Transverse colon (tissue), 4 donors: ENCODE results near the gene PLA2G12B. TPM values are rescaled to one million over a fixed set of nuclear protein-coding genes. Genes with fewer than 3 reads are reported as not detected.

ENCODE experiments used
- DNase-seq: peaks from one replicate; pipeline ENCODE4 v3.0.0-alpha.2; 2019
- H3K27ac ChIP-seq, 4 donors: fragments of 200-600 bp; sonication (generic); 2 replicates each; pipeline ENCODE4 v1.5.1; 2016 to 2018; ENCODE audit warnings: inconsistent platforms in 4 of 4
- H3K27me3 ChIP-seq: fragments of 200-600 bp; sonication (generic); 2 replicates; pipeline ENCODE4 v1.5.1; 2017; ENCODE audit warnings: inconsistent platforms
- H3K36me3 ChIP-seq, 4 donors: fragments of 200-600 bp; sonication (generic); 2 replicates each; pipeline ENCODE4 v1.5.1; 2017 to 2019; ENCODE audit warnings: inconsistent platforms in 4 of 4
- H3K4me1 ChIP-seq, 4 donors: fragments of 200-600 bp; sonication (generic); 2 replicates each; pipeline ENCODE4 v1.5.1; 2017 to 2020; ENCODE audit warnings: inconsistent platforms in 4 of 4
- H3K4me3 ChIP-seq, 4 donors: fragments of 200-600 bp; sonication (generic); 1 replicate in 1 of 4; 2 replicates in 3 of 4; pipeline versions ENCODE4 v1.5.1 to v1.6.1; 2017 to 2019; ENCODE audit warnings: inconsistent platforms in 4 of 4
- H3K9me3 ChIP-seq, 2 donors: fragments of 200-600 bp; sonication (generic); 2 replicates each; pipeline ENCODE4 v1.5.1; 2017 to 2019; ENCODE audit warnings: inconsistent platforms in 2 of 2
- EP300 ChIP-seq: sonication (generic); formaldehyde crosslinking; IDR thresholded peaks from one replicate; pipeline ENCODE4 v1.6.1; 2017; ENCODE audit warnings: antibody characterized with exemption, low read depth
- POLR2A ChIP-seq: fragments of 450-650 bp; IDR thresholded peaks from one replicate; pipeline ENCODE4 v1.6.1; 2016; ENCODE audit warnings: antibody characterized with exemption, mild to moderate bottlenecking, moderate library complexity
- POLR2AphosphoS5 ChIP-seq, 3 donors: sonication (generic); formaldehyde crosslinking; IDR thresholded peaks; one replicate each; pipeline ENCODE4 v1.6.1; 2016; ENCODE audit warnings: antibody characterized with exemption in 3 of 3
- WGBS, 2 donors: methylation state at CpG; one replicate each; pipeline ENCODE4 v1.1.5; 2018; ENCODE audit warnings: low coverage in 1 of 2; 5-methylcytosine and 5-hydroxymethylcytosine counted together
- in situ Hi-C, 4 donors: fragments of 200-750 bp; cut with MboI; loops; one replicate each; pipeline versions ENCODE4 v1.15.0 to v1.15.1; 2017; ENCODE audit warnings: low sequenced_read_pairs in 3 of 4, low pct_ligation_motif_present in 1 of 4, low pct_unique_long_range_greater_than_20kb in 1 of 4
- intact Hi-C: fragments of 100-400 bp; cut with DNase I; formaldehyde crosslinking; loops from one replicate; pipeline ENCODE4 v1.15.1; 2023; ENCODE audit warnings: low total_unique reads
- total RNA-seq, 4 donors: library from RNA; depleted of rRNA; stranded (reverse); fragments of >200 nt; gene quantifications; one replicate each; pipeline ENCODE4 v1.1.0, GENCODE V29; 2016
- TF ChIP-seq, protein P1 (sequence below), 5 experiments: fragments of 200-600 bp in 3 of 5; fragments of 450-650 bp in 2 of 5; sonication (generic) in 3 of 5; IDR thresholded peaks; 1 replicate in 2 of 5; 2 replicates in 3 of 5; pipeline ENCODE4 v1.5.1; 2016 to 2017; ENCODE audit warnings: antibody characterized with exemption in 5 of 5, inconsistent platforms in 3 of 5, mild to moderate bottlenecking in 2 of 5, moderate library complexity in 1 of 5

The PLA2G12B gene
- total RNA-seq, 4 donors from 2014 or later = 8.9 to 29.2 (median 12.0) TPM; not detected in 1

DNA sequence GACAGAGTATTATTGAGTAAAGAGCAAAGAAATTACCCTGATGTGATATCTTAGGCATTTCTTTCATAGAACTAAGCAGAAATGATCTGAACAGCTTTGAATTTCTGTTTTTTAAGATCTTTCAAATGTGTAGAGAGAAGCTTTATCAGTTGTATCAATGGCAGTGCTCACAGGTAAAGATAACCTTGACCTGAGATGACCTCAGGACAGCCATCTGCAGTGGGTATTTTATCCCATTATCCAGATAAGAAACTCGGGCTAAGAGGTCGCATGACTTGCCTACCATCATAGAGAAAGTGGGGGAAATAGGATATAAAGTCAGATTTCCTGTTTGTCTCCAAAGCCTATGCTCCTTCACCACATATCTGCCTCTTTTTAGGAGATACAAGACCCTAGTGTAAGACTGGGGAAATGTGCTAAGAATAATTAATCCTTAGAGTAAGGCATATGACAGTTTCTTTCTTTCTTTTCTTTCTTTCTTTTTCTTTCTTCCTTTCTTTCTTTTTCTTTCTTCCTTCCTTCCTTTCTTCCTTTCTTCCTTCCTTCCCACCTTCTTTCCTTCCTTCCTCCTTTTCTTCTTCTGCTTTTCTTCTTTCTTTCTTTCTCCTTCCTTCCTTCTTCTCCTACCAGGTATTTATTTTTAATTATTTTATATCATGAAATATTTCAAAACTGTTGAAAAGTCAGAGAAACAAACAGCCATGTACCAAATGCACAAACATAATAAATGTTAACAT lies 10.9 kb downstream of the PLA2G12B start:
- no peaks in the 10 kb centered on the region for H3K36me3 ChIP-seq
- TF ChIP-seq POLR2A (no peak), POLR2AphosphoS5 (IDR thresholded peaks at IDR 0.05) (no peak), EP300 (no peak)
- TF ChIP-seq, protein P1, sequence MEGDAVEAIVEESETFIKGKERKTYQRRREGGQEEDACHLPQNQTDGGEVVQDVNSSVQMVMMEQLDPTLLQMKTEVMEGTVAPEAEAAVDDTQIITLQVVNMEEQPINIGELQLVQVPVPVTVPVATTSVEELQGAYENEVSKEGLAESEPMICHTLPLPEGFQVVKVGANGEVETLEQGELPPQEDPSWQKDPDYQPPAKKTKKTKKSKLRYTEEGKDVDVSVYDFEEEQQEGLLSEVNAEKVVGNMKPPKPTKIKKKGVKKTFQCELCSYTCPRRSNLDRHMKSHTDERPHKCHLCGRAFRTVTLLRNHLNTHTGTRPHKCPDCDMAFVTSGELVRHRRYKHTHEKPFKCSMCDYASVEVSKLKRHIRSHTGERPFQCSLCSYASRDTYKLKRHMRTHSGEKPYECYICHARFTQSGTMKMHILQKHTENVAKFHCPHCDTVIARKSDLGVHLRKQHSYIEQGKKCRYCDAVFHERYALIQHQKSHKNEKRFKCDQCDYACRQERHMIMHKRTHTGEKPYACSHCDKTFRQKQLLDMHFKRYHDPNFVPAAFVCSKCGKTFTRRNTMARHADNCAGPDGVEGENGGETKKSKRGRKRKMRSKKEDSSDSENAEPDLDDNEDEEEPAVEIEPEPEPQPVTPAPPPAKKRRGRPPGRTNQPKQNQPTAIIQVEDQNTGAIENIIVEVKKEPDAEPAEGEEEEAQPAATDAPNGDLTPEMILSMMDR (IDR thresholded peaks at IDR 0.05) = no peak
- H3K4me3 ChIP-seq = no peak overlapping the region
- no peaks in the 10 kb centered on the region for H3K27me3 ChIP-seq
- intact Hi-C loops = no loop called here
- peaks cover 0 to 2% (median under 1%) of the 10 kb centered on the region in 4 donors for H3K4me1 ChIP-seq
- H3K27ac ChIP-seq = no peak overlapping the region
- in situ Hi-C loops = no loop called here
- WGBS, 2 donors = 63 to 69% methylated on average over 2 of the region's 2 CpGs
- H3K9me3 ChIP-seq = no peaks in the 10 kb centered on the region
- no peak for DNase-seq

DNA sequence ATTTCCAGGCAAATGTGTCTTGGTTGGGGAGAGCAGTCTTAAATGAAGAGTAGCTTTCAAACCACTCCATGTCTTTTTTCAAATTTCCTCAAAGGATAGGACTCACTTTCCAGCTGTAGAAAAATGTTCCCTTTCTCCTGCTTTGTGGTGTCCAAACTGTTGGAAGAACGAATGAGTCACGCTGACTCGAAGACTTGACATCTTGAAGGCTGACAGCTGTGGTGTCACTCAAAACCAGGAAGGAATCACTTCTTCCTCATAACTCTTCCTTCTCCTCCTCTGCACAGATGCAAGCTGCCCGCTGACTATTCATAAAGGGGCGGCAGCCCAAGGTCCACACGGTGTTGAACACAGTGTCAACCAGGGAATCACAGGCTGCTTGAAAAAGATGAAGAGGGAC lies 19.2 kb downstream of the PLA2G12B start:
- Histone ChIP-seq H3K27ac (no peak overlapping the region), H3K36me3 (no peaks in the 10 kb centered on the region), H3K4me3 (no peak overlapping the region), H3K27me3 (no peaks in the 10 kb centered on the region), H3K4me1 (no peaks in the 10 kb centered on the region), H3K9me3 (no peaks in the 10 kb centered on the region)
- in situ Hi-C loops = no loop called here
- no peak for DNase-seq
- TF ChIP-seq EP300 (no peak), POLR2AphosphoS5 (IDR thresholded peaks at IDR 0.05) (no peak), POLR2A (no peak)
- TF ChIP-seq, protein P1 (IDR thresholded peaks at IDR 0.05) = no peak
- WGBS, 2 donors = 81 to 92% methylated on average over 3 to 6 of the region's 6 CpGs
- intact Hi-C loops = no loop called here

GRCh38 chr10:72932259-72933015 lies 22.2 kb downstream of the PLA2G12B start:
- no peak overlapping the region for H3K4me3 ChIP-seq
- no peaks in the 10 kb centered on the region for H3K27me3 ChIP-seq
- intact Hi-C loops (no loop called here), in situ Hi-C loops (no loop called here)
- WGBS, 2 donors = 67 to 91% methylated on average over 2 to 20 of the region's 20 CpGs
- no peaks in the 10 kb centered on the region for H3K36me3 ChIP-seq
- H3K9me3 ChIP-seq = no peaks in the 10 kb centered on the region
- no peaks in the 10 kb centered on the region for H3K4me1 ChIP-seq
- no peak for DNase-seq
- TF ChIP-seq, protein P1 (IDR thresholded peaks at IDR 0.05) = no peak
- TF ChIP-seq POLR2A = no peak
- TF ChIP-seq EP300 = no peak
- TF ChIP-seq POLR2AphosphoS5 (IDR thresholded peaks at IDR 0.05) = no peak
- no peak overlapping the region for H3K27ac ChIP-seq

DNA sequence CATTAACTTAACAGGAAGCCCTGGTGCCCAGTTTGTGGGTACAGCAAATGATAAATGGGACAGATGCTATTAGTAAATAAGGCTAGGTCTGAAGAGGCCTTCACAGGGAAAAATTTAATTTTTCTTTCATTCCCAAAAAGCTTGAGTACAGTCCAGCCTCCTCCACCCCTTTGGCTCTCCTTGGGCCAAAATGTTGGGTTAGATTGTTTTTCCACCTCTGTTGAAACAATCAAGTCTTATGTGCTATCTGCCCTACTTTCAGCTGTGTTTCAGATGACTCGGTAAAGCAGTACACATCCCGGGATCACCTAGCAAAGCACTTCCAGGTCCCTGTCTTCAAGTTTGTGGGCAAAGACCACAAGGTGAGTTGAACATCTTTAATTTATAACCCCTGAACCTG lies 24.3 kb downstream of the PLA2G12B start:
- Histone ChIP-seq H3K27me3 (no peaks in the 10 kb centered on the region), H3K27ac (no peak overlapping the region), H3K36me3 (no peaks in the 10 kb centered on the region), H3K4me1 (no peaks in the 10 kb centered on the region), H3K9me3 (no peaks in the 10 kb centered on the region), H3K4me3 (no peak overlapping the region)
- TF ChIP-seq POLR2A (no peak), EP300 (no peak), POLR2AphosphoS5 (IDR thresholded peaks at IDR 0.05) (no peak)
- TF ChIP-seq, protein P1 (IDR thresholded peaks at IDR 0.05) = no peak
- WGBS, 2 donors = 100% methylated on average over 2 of the region's 2 CpGs; no CpG with 5 or more reads in 1 of the 2 donors
- intact Hi-C loops = no loop called here
- in situ Hi-C loops = no loop called here
- no peak for DNase-seq
